ENCODE results near the gene ARL6. TPM values are rescaled to one million over a fixed set of nuclear protein-coding genes. Genes with fewer than 3 reads are reported as not detected.
"Not testable (repeated sequence)": the region's sequence is repeated elsewhere in the genome, so short reads cannot be mapped to it uniquely, and the experiment has no call there.

Gene ARL6
- total and polyA plus RNA-seq, 9 of the 15 experiments (the other 6 are each of a cell fraction or from before 2014, with no cell fraction given) = 0.91 to 2.9 (median 2.3) TPM

DNA sequence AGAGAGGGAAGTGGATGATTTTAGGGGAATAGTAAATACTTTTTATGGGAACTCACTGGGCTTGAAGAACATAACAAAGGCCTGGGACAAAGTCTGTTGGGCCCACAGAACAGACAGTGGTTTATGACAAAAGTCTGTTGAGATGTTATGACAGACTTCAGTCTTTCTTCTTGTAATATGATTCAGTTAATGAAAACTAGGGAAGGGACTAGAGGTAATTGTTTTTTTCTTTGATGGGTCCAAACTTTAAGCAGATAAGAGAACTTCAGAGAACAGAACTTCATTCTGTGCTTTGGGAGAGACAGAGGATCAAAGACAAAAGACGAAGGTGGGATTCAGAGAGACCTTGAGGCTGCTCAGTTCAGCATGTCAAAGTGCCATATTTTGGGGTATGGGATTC is 66.6 kb downstream of the ARL6 start (continued):
- TF ChIP-seq, protein P1, sequence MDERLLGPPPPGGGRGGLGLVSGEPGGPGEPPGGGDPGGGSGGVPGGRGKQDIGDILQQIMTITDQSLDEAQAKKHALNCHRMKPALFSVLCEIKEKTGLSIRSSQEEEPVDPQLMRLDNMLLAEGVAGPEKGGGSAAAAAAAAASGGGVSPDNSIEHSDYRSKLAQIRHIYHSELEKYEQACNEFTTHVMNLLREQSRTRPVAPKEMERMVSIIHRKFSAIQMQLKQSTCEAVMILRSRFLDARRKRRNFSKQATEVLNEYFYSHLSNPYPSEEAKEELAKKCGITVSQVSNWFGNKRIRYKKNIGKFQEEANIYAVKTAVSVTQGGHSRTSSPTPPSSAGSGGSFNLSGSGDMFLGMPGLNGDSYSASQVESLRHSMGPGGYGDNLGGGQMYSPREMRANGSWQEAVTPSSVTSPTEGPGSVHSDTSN (CRISPR knock-in tag; IDR thresholded peaks at IDR 0.05; ENCODE audit: low read depth) = no peak
- TF ChIP-seq, protein P1 (tag; conservative IDR thresholded peaks at IDR 0.05; ENCODE audit: low read depth) = no peak
- TF ChIP-seq ZNF217 (CRISPR knock-in tag; IDR thresholded peaks at IDR 0.05) = no peak

DNA sequence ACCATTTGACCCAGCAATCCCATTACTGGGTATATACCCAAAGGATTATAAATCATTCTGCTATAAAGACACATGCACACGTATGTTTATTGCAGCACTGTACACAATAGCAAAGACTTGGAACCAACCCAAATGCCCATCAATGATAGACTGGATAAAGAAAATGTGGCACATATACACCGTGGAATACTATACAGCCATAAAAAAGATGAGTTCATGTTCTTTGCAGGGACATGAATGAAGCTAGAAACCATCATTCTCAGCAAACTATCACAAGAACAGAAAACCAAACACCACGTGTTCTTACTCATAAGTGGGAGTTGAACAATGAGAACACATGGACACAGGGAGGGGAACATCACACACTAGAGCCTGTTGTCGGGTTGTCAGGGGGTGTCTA is 68.6 kb downstream of the ARL6 start:
- in situ Hi-C loops (cut with MboI); H3K79me2 ChIP-seq (ENCODE audit: control insufficient read depth, insufficient read depth, low read length); H3K4me3 ChIP-seq; H3K36me3 ChIP-seq (ENCODE audit: control insufficient read depth, insufficient read depth, low read length); H3K27me3 ChIP-seq (ENCODE audit: control insufficient read depth in 2 of 2, insufficient read depth in 2 of 2, low read length in 2 of 2); H3K9ac ChIP-seq (ENCODE audit: insufficient read depth in 1 of 2, low read depth in 2 of 2, low read length in 2 of 2); FAIRE-seq; H3K9me1 ChIP-seq (ENCODE audit: control insufficient read depth, insufficient read depth, low read length); CTCF ChIA-PET (ENCODE audit: low intra/inter-chr PET ratio); H2AFZ ChIP-seq (ENCODE audit: low read depth, low read length); H3K9me3 ChIP-seq (replicated peaks; ENCODE audit: control insufficient read depth, insufficient read depth, low read depth, low read length); BruUV-seq (replicated peaks); POLR2A ChIA-PET; H3K27ac ChIP-seq (ENCODE audit: extremely low read depth, low read depth, low read length); H3K4me2 ChIP-seq (ENCODE audit: insufficient read depth, low read length); ATAC-seq; DNase-seq (ENCODE audit: extremely low read depth in 1 of 4, low spot score in 3 of 4); intact Hi-C loops (cut with micrococcal nuclease); H4K20me1 ChIP-seq (replicated peaks; ENCODE audit: control insufficient read depth, insufficient read depth, low read length); H3K4me1 ChIP-seq (replicated peaks in 1 of 2; ENCODE audit: control insufficient read depth in 2 of 2, insufficient read depth in 2 of 2, low read length in 2 of 2): not testable (repeated sequence)
- 0% methylated on average over 2 of the region's 4 CpGs for WGBS (ENCODE audit: insufficient coverage, low coverage, missing lambda C conversion rate)
